GM12878 (cell line): ENCODE results near the gene LEKR1. TPM values are rescaled to one million over a fixed set of nuclear protein-coding genes. Genes with fewer than 3 reads are reported as not detected.
"Not testable (repeated sequence)": the region's sequence is repeated elsewhere in the genome, so short reads cannot be mapped to it uniquely, and the experiment has no call there.

ENCODE experiments used
- ATAC-seq: fragments of 200-7000 bp; cut with Tn5 transposase; 3 replicates; pipeline ENCODE4 v1.9.1; 2020; ENCODE audit warnings: mild to moderate bottlenecking, moderate library complexity
- BruUV-seq: library from RNA; stranded (reverse); fragments of 400-500 nt; replicated peaks from 2 replicates; lab custom pipeline; 2021; lab: Mats Ljungman, UMichigan
- CTCF ChIA-PET: fragments of 300-600 bp; sonication (Branson Sonifier 250); formaldehyde crosslinking; extraction: SDS; loops from one replicate; lab custom pipeline; 2021; ENCODE audit warnings: inconsistent platforms; lab: Yijun Ruan, JAX
- POLR2A ChIA-PET: fragments of 350-600 bp; formaldehyde crosslinking; extraction: SDS; loops from one replicate; lab custom pipeline; 2021; ENCODE audit warnings: inconsistent platforms; lab: Charles Lee
- RAD21 ChIA-PET: fragments of 300-600 bp; sonication (Branson Sonifier 250); formaldehyde crosslinking; loops from one replicate; lab custom pipeline; 2023; ENCODE audit warnings: antibody characterized with exemption; ENCODE audit not compliant: unreplicated experiment; lab: Charles Lee
- SMC1A ChIA-PET: fragments of 300-600 bp; sonication (Branson Sonifier 250); formaldehyde crosslinking; loops from one replicate; lab custom pipeline; 2023; ENCODE audit not compliant: unreplicated experiment, uncharacterized antibody; lab: Charles Lee
- DNase-seq: peaks from one replicate; pipeline ENCODE4 v3.0.0-alpha.2; 2011; ENCODE audit warnings: low read depth, low spot score
- FAIRE-seq: peaks from 3 replicates; lab custom pipeline; 2011; peaks lifted over from hg19 to GRCh38; lab: Jason Lieb, UNC
- H2AFZ ChIP-seq: 2 replicates; pipeline ENCODE4 v1.6.0; 2011; ENCODE audit warnings: low read depth, low read length, control low read depth; ENCODE audit not compliant: control insufficient read depth
- H3K27ac ChIP-seq: 2 replicates; pipeline ENCODE4 v1.5.1; 2011; ENCODE audit warnings: control low read depth; ENCODE audit not compliant: control insufficient read depth, insufficient read depth
- H3K27me3 ChIP-seq, 2 experiments: replicated peaks in 1 of 2; 2 replicates each; pipeline versions ENCODE4 v1.6.0 to v1.6.1; 2011; ENCODE audit warnings: low read length in 1 of 2; ENCODE audit not compliant: control insufficient read depth in 2 of 2, insufficient read depth in 2 of 2
- H3K36me3 ChIP-seq, 2 experiments: 2 replicates each; pipeline ENCODE4 v1.5.1; 2011; ENCODE audit warnings: low read length in 1 of 2; ENCODE audit not compliant: control insufficient read depth in 2 of 2, insufficient read depth in 2 of 2
- H3K4me1 ChIP-seq: 2 replicates; pipeline ENCODE4 v1.6.1; 2011; ENCODE audit warnings: mild to moderate bottlenecking, low read length, moderate library complexity, mixed read lengths; ENCODE audit not compliant: control insufficient read depth, insufficient read depth
- H3K4me2 ChIP-seq: 2 replicates; pipeline ENCODE4 v1.6.0; 2011; ENCODE audit warnings: control low read depth; ENCODE audit not compliant: control insufficient read depth, insufficient read depth
- H3K4me3 ChIP-seq: fragments of 200-600 bp; sonication (generic); 2 replicates; pipeline ENCODE4 v1.5.1; 2016
- H3K79me2 ChIP-seq: 2 replicates; pipeline ENCODE4 v1.6.0; 2011; ENCODE audit warnings: low read length; ENCODE audit not compliant: control insufficient read depth, insufficient read depth
- H3K9ac ChIP-seq: 2 replicates; pipeline ENCODE4 v1.8.0; 2011; ENCODE audit warnings: low read length, control low read depth, mixed read lengths; ENCODE audit not compliant: control insufficient read depth, insufficient read depth
- H3K9me3 ChIP-seq: replicated peaks from 3 replicates; pipeline ENCODE4 v1.5.1; 2011; ENCODE audit warnings: mild to moderate bottlenecking, low read length; ENCODE audit not compliant: control insufficient read depth, insufficient read depth
- H4K20me1 ChIP-seq: 2 replicates; pipeline ENCODE4 v1.6.0; 2011; ENCODE audit not compliant: control insufficient read depth, insufficient read depth
- ASH2L ChIP-seq: fragments of 300-600, 200-600 bp; sonication (generic); IDR thresholded peaks from 2 replicates; pipeline ENCODE4 v1.6.1; 2017; ENCODE audit warnings: low read depth, mild to moderate bottlenecking, borderline replicate concordance
- CEBPB ChIP-seq, 2 experiments: fragments of 150-350 bp in 1 of 2; IDR thresholded peaks; 2 replicates each; pipeline ENCODE4 v1.6.1; 2012 to 2014; ENCODE audit warnings: low read depth in 2 of 2, low read length in 2 of 2, borderline replicate concordance in 1 of 2, inconsistent platforms in 1 of 2
- CHD2 ChIP-seq: IDR thresholded peaks from 2 replicates; pipeline ENCODE4 v1.6.1; 2011; ENCODE audit warnings: low read depth, low read length, improper control_type of control experiment, borderline replicate concordance
- HDGF ChIP-seq: fragments of 450-650 bp; IDR thresholded peaks from 2 replicates; pipeline ENCODE4 v1.6.1; 2016; ENCODE audit warnings: antibody characterized with exemption
- KAT2A ChIP-seq: conservative IDR thresholded peaks from 2 replicates; pipeline ENCODE4 v1.6.1; 2011; ENCODE audit warnings: low read depth, low read length; ENCODE audit not compliant: control insufficient read depth
- MEF2A ChIP-seq: IDR thresholded peaks from 2 replicates; pipeline ENCODE4 v1.6.1; 2011; ENCODE audit warnings: low read depth, mild to moderate bottlenecking, low read length, moderate library complexity; ENCODE audit not compliant: insufficient read depth
- NR2F1 ChIP-seq: fragments of 450-650 bp; conservative IDR thresholded peaks from 2 replicates; pipeline ENCODE4 v1.6.1; 2017; ENCODE audit warnings: mild to moderate bottlenecking
- SRF ChIP-seq, 2 experiments: IDR thresholded peaks; 2 replicates each; pipeline ENCODE4 v1.6.1; 2011; ENCODE audit warnings: low read depth in 2 of 2, low read length in 2 of 2, mild to moderate bottlenecking in 1 of 2, moderate library complexity in 1 of 2
- ZBTB33 ChIP-seq: fragments of 450-650 bp; IDR thresholded peaks from 2 replicates; pipeline ENCODE4 v1.6.1; 2017; ENCODE audit warnings: mild to moderate bottlenecking
- whole genome bisulfite sequencing: methylation state at CpG from one replicate; pipeline ENCODE4 v1.1.6; 2016; ENCODE audit warnings: low lambda C conversion rate; ENCODE audit not compliant: insufficient replicate concordance, insufficient coverage; ENCODE audit errors: missing lambda C conversion rate; 5-methylcytosine and 5-hydroxymethylcytosine counted together
- in situ Hi-C: fragments of 300-500 bp; cut with MboI; formaldehyde crosslinking; loops from 9 replicates; pipeline ENCODE4 v1.14.3; 2018; ENCODE audit warnings: mixed read lengths
- intact Hi-C: fragments of 100-400 bp; cut with micrococcal nuclease; formaldehyde crosslinking; loops from one replicate; pipeline ENCODE4 v1.14.2; 2022; ENCODE audit not compliant: unreplicated experiment
- polyA plus RNA-seq, 11 experiments: library from polyadenylated mRNA; depleted of rRNA in 4 of 11; unstranded in 6 of 11; stranded (reverse) in 5 of 11; fragments of >200 nt; fragmentation: Nextera tagmentation in 4 of 11; fragmentation: Illumina TruSeq in 1 of 11; extraction: Ambion mirVana in 4 of 11; extraction: Trizol in 1 of 11; gene quantifications; 1 replicate in 1 of 11; 2 replicates in 10 of 11; pipeline versions ENCODE4 v1.2.1 to v1.2.3, GENCODE V29; 2011 to 2016; ENCODE audit warnings: inconsistent platforms in 2 of 11, missing spikeins in 2 of 11, low read depth in 1 of 11
- total RNA-seq, 4 experiments: library from RNA; depleted of rRNA in 3 of 4; stranded (reverse); fragments of >200 nt in 3 of 4; fragmentation: Illumina TruSeq in 1 of 4; extraction: Trizol in 1 of 4; gene quantifications; 2 replicates each; pipeline versions ENCODE4 v1.2.1 to v1.2.3, GENCODE V29; 2013 to 2021
- TF ChIP-seq, protein P1 (sequence below): fragments of 150-350 bp; IDR thresholded peaks from 2 replicates; pipeline ENCODE4 v1.6.1; 2016; ENCODE audit warnings: low read depth, low read length

Gene LEKR1
- total and polyA plus RNA-seq, 10 of the 15 experiments (the other 5 are each of a cell fraction or from before 2014, with no cell fraction given), result 0.48 to 3.2 (median 1.3) TPM

DNA sequence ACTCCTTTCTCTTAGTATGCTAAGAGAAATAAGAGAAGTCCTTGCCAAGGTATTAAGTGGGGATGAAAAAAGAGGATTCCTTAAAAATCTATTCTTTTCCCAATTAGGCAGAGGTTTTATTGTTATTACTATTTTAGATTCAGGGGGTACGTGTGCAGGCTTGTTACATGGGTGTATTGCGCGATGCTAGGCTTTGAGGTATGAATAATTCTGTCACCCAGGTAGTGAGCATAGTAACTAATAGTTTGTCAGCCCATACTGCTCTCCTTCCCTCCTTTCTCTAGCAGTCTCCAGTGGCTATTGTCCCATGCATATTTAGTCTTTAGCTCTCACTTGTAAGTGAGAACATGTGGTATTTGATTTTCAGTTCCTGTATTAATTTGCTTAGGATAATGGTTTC, 83.9 kb downstream of the LEKR1 start:
- no peak for DNase-seq
- ChIA-PET CTCF (interaction anchor here (0.7 to 1.2 kb wide), 2 partner anchors 47 to 237 kb away, joined by 4 read pairs; no protein-coding TSS in a partner anchor), SMC1A (interaction anchor here (0.9 to 1.3 kb wide), 2 partner anchors 69 to 106 kb away, joined by 3 read pairs; no protein-coding TSS in a partner anchor), RAD21 (no interaction called here), POLR2A (no interaction called here)
- intact Hi-C loops, result no loop called here
- Histone ChIP-seq H3K4me1 (no peaks in the 10 kb centered on the region), H3K79me2 (no peaks in the 10 kb centered on the region), H3K27ac (no peak overlapping the region), H2AFZ (no peak overlapping the region), H3K9me3 (no peaks in the 10 kb centered on the region), H3K36me3 (no peaks in the 10 kb centered on the region), H4K20me1 (no peaks in the 10 kb centered on the region), H3K27me3 (no peaks in the 10 kb centered on the region), H3K4me3 (no peak overlapping the region), H3K9ac (no peak overlapping the region), H3K4me2 (no peak overlapping the region)
- FAIRE-seq, result no peak
- in situ Hi-C loops, result no loop called here
- ATAC-seq, result no peak
- WGBS, result 97% methylated on average over 3 of the region's 3 CpGs
- no TSS peak for BruUV-seq
- TF ChIP-seq HDGF, result no peak
- TF ChIP-seq, protein P1, sequence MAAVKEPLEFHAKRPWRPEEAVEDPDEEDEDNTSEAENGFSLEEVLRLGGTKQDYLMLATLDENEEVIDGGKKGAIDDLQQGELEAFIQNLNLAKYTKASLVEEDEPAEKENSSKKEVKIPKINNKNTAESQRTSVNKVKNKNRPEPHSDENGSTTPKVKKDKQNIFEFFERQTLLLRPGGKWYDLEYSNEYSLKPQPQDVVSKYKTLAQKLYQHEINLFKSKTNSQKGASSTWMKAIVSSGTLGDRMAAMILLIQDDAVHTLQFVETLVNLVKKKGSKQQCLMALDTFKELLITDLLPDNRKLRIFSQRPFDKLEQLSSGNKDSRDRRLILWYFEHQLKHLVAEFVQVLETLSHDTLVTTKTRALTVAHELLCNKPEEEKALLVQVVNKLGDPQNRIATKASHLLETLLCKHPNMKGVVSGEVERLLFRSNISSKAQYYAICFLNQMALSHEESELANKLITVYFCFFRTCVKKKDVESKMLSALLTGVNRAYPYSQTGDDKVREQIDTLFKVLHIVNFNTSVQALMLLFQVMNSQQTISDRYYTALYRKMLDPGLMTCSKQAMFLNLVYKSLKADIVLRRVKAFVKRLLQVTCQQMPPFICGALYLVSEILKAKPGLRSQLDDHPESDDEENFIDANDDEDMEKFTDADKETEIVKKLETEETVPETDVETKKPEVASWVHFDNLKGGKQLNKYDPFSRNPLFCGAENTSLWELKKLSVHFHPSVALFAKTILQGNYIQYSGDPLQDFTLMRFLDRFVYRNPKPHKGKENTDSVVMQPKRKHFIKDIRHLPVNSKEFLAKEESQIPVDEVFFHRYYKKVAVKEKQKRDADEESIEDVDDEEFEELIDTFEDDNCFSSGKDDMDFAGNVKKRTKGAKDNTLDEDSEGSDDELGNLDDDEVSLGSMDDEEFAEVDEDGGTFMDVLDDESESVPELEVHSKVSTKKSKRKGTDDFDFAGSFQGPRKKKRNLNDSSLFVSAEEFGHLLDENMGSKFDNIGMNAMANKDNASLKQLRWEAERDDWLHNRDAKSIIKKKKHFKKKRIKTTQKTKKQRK, result no peak
- no peak for TF ChIP-seq CEBPB (IDR thresholded peaks at IDR 0.05; ENCODE audit: borderline replicate concordance in 1 of 2, low read depth in 2 of 2, low read length in 2 of 2)
- no peak for TF ChIP-seq ZBTB33
- TF ChIP-seq KAT2A, result no peak
- no peak for TF ChIP-seq NR2F1
- no peak for TF ChIP-seq SRF (IDR thresholded peaks at IDR 0.05; ENCODE audit: low read depth in 2 of 2, low read length in 2 of 2)
- no peak for TF ChIP-seq CHD2
- no peak for TF ChIP-seq MEF2A
- no peak for TF ChIP-seq ASH2L

- H3K4me2 ChIP-seq, H3K4me1 ChIP-seq, RAD21 ChIA-PET, H4K20me1 ChIP-seq, H3K9ac ChIP-seq, POLR2A ChIA-PET, intact Hi-C loops, ATAC-seq, in situ Hi-C loops, BruUV-seq, H3K79me2 ChIP-seq, FAIRE-seq, H3K36me3 ChIP-seq, DNase-seq, H3K27ac ChIP-seq, H3K4me3 ChIP-seq, H2AFZ ChIP-seq, H3K27me3 ChIP-seq, H3K9me3 ChIP-seq: not testable (repeated sequence)
- ChIA-PET CTCF (interaction anchor here (1.1 kb wide), 1 partner anchor 22 kb away, joined by 3 read pairs; no protein-coding TSS in a partner anchor), SMC1A (interaction anchor here (1.0 kb wide), 1 partner anchor 210 kb away, joined by 3 read pairs; no protein-coding TSS in a partner anchor)
- 4% methylated on average over 2 of the region's 2 CpGs for WGBS
Measured at GRCh38 chr3:156910831-156911230, 84.7 kb downstream of the LEKR1 start.
